CD4-positive, alpha-beta T cell treated with Interleukin-12 subunit alpha and Interleukin-12 subunit beta, for 1 hour (primary cell): ENCODE measurements around the gene IFI35.
"Not testable (repeated sequence)": the region's sequence is repeated elsewhere in the genome, so short reads cannot be mapped to it uniquely, and the experiment has no call there.

Source experiments
- DNase-seq: peaks from one replicate; pipeline ENCODE4 v3.0.0-alpha.2; 2020

The IFI35 gene

DNA sequence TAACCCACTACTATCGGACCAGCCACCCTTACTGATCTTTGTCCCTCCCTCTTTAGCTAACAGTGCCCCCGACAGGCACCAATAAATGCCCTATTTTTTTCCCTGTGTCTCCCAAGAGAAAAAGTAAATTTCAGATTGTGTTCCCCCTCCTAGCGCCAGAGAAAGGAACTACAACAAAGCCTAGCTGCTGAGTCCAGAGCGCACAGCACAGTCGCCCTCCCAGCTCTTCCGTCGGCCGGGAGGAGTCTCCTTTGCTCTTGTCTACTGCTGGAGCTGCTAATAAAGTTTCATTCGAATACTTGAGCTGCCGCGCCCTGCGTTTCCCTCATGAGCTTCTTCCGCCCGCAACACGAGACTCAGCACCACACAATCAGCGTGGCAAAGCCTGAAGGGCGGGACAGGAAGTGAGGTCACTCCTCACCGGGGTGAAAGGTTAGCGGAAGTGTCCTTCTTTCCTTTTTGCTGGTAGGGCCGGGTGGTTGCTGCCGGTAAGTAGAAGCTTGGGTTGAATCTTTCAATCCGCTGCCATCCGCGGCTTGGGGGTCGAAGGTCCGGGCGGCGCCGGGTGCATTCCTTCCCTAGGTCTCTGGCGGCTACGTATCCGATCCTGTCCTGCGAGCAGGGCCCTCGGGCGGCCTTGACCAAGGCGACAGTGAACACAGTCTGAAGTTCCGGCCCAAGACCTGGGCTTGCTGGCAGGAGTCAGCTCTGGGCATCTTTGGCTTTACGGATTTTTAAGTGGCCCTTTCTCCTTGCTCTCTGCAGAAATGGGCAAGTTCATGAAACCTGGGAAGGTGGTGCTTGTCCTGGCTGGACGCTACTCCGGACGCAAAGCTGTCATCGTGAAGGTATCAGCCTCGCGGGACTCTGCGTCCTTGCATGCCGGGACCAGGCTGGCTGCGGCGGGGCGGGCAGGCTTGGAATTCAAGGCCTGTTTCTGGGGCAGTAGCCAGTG lies 8.3 kb upstream of the IFI35 start, which contains the start of gene RPL27:
Gene RPL27 (plus strand): TSS at position 436 of the 955 bp plus-strand sequence. CDS start 332 bp downstream, at position 768.
- DNase-seq: peak; percentile 99

DNA sequence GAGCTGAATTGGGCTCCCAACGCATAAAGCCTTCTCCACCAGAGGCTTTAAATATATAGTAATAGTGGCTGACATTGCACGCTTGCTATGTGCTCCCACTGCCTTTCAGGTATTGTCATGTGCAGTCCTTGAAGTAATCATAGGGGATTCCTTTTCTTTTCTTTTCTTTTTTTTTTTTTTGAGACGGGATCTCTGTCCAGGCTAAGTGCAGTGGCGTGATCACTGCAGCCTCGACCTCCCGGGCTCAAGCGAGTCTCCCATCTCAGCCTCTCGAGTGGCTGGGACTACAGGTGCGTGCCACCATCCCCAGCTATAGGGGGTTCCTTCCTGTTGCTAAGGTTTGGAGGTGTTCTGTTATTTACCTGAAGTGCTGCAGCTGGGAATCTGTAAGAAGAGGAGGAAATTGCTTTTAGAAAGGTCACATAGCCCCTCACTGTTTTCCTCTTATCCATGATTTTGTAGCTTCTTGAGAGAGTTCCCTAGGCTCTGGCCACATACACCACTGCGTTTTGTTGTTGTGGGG lies 7.5 kb upstream of the IFI35 start:
- DNase-seq: no peak

DNA sequence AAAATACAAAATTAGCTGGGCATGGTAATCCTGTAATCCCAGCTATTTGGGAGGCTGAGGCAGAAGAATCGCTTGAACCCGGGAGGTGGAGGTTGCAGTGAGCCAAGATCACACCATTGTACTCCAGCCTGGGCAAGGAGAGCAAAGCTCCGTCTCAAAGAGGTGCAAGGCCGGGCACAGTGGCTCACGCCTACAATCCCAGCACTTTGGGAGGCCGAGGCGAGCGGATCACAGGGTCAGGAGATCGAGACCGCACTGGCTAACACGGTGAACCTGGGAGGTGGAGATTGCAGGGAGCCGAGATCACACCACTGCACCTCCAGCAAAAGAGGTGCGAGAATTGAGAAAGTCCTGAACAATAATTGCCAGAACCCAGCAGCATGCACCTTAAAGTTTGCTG lies 5.7 kb upstream of the IFI35 start:
- DNase-seq: not testable (repeated sequence)

DNA sequence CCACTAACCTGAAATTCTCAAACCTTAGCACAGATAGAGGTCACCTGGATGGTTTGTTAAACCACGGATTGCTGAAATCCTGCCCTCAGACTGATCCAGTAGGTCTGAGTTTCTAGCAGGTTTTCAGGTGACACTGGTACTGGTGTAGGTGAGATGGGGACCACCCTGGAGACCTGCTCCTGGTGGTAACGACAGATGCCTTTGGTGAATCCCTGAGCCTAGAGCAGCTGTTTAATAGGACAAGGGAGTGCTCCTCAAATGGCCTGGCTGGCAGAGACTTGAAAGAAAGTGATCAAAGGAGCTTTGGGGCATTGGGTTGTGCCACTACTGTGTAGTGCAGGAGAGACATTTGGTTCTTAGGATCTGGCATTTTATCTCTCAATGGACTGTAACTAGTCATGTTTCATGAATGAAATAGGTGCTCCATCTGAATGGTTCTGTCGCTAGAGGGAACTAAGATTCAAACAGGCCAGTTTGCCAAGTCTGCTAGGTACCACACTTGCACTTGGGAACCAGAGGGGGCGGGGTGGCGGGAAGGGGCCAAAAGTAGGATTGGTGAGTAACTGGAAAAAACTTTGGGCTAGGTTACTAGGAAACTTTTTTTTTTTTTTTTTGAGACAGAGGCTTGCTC lies 2.9 kb upstream of the IFI35 start:
- DNase-seq: no peak

DNA sequence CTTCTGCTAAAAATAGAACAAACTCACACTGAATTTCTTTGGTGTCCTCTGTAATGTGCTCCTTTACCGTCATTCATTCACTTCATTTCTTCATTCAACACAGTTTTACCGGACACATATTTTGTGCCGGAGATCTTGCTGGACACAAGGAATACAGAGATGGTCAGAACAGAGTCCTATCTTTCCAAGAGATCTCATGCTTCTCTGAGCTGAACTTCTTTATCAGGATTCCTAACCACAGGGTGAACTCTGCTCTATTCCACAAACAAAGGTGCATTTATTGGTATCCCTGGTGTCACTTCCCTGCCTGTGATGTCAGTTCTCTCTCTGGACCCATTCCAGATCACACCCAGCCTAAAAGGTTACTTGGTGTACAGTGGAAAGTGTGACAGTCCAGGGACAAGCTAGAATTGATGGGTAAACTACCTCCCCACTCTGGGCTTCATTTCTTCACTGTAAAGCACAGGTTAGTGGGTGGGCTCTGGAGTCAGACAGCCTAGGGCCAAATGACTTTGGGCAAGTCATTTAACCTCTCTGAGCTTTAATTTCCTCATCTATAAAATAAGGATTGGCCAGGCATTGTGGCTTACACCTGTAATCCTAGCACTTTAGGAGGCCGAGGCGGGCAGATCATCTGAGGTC lies 4.2 kb downstream of the IFI35 start:
- no peak for DNase-seq

DNA sequence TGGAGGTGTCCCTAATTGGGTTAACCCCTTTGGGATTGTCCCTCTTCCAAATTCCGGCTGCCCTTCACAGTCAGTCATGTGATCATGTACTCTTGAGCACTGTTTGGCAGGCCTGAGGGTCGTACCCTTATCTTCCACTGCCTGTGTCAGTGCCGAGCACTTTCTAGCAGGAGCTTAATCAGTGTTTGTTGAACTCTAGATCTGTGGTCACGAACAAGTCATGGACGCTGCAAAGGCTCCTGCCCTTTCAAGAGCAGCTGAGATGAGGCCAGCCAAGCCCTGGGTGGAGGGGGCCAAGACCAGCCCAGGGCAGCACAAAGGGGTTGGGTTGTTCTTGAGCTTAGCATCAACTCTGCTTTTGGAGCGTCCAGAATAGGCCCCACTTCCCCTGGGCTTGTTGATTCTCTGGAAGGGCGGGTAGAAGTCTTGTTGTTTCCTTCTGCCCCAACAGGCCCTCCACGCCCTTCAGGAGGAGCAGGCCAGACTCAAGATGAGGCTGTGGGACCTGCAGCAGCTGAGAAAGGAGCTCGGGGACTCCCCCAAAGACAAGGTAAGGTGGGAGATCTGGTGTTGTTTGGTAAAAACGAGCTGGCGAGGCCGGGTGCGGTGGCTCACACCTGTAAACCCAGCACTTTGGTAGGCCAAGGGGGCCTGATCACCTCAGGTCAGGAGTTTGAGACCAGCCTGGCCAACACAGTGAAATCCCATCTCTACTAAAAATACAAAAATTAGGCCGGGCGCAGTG lies 5.3 kb downstream of the IFI35 start:
- DNase-seq: no peak

DNA sequence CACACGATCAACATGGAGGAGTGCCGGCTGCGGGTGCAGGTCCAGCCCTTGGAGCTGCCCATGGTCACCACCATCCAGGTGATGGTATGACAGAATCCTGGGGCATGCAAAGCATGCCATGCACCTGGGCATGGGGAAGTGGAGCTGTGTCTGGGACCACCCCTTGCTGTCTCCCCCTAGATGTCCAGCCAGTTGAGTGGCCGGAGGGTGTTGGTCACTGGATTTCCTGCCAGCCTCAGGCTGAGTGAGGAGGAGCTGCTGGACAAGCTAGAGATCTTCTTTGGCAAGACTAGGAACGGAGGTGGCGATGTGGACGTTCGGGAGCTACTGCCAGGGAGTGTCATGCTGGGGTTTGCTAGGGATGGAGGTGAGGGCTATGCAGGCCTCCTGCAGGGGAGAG lies 6.7 kb downstream of the IFI35 start:
- no peak for DNase-seq

DNA sequence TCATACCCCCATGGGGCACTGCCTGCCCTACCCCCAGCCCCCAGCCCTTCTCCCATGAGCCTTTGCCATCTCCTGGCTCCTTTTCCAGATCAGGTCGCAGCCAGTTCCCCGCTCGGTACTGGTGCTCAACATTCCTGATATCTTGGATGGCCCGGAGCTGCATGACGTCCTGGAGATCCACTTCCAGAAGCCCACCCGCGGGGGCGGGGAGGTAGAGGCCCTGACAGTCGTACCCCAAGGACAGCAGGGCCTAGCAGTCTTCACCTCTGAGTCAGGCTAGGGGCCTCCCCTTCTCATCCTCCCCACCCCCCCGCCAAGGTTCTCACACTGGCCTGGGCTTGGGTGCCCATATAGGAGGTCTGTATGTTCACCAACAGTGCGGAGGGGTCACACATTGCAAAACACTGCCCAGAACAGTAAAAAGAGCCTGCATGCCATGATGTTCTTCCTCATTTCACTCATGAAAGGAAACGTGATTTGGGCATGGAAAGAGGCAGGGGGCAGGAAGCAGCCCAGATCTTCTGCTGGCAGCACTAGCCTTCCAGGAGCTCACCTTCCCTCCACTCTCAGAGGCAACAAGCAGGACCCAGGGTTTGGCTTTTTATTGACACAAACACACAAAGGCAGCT lies 7.5 kb downstream of the IFI35 start:
- DNase-seq: no peak

DNA sequence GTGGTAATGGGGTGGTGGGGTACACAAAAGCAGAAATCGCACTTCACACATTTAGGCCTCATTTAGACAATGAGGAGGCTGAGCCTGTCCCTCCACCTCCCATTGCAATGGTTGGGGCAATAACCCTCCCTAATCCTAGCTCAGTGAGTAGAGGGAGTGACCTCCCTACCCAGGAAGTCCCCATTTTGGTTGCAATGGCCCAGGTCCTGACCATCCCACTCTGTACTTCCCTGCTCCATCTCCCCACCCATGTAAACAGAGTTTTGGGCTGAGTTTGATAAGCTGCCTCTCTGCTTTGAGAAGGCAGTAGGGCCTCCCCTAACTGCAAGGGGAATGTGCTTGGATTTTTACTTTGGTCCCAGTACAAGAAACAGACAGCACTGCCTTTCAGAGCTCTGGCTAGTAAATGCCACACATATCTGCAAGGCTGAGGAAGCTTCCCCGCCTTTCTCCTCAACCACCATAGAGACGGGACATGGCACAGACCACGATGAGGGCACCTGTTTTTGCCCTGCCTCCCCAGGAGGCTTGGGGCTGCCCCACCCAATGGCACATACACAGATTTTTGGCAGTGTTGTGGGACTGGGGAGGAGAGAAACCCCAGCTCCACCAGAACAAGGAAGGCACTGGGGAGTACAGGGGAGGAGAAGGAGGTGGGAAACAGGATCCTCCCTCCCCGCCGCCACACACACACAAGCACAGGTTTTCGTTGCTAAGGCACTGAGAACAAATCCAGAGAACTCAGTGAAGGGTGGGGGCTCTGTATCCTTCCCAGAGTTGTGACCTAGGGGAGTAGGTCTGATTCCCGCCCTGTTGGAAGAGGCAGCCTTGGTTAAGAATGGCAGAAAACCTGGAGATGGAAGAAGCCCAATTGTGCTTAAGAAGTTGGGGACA lies 8.3 kb downstream of the IFI35 start:
- no peak for DNase-seq

DNA sequence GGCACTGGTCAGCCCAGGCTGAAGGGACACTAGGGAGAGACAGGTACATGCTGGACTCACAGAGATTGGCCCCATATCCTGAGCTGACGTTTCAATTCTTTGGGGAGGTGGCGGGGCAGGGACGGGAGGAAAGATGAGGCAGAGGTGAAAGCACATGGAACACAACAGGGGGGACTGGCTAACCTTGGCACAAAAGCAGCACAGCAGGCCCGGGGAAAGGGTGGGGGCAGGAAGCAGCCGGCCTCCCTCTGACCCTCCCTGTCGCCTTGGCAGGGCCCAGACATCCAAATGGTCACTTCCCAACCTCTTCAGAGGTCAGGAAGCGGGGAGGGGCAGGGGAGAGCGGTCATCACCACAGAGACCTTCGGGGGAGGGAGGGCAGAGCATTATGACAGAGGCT lies 9.0 kb downstream of the IFI35 start:
- no peak for DNase-seq

DNA sequence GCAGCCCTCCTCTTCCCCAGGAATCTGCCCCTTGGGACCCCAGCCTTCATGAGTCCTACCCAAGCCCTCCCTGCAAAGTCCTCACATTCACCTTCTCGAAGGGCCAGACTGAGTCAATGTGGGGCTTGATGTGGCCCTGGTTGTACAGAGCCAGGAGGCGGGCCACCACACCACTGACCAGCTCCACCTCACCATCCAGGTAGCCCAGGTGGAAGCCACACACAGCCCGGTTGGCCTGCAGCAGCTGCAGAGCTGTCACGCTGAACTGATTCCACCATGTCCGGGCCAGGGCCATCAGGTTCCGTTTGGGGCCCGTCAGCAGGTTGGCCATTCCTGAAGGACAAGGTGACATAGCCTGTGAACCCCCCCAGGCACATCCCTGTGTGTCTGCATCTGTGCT lies 9.6 kb downstream of the IFI35 start:
- DNase-seq: no peak

DNA sequence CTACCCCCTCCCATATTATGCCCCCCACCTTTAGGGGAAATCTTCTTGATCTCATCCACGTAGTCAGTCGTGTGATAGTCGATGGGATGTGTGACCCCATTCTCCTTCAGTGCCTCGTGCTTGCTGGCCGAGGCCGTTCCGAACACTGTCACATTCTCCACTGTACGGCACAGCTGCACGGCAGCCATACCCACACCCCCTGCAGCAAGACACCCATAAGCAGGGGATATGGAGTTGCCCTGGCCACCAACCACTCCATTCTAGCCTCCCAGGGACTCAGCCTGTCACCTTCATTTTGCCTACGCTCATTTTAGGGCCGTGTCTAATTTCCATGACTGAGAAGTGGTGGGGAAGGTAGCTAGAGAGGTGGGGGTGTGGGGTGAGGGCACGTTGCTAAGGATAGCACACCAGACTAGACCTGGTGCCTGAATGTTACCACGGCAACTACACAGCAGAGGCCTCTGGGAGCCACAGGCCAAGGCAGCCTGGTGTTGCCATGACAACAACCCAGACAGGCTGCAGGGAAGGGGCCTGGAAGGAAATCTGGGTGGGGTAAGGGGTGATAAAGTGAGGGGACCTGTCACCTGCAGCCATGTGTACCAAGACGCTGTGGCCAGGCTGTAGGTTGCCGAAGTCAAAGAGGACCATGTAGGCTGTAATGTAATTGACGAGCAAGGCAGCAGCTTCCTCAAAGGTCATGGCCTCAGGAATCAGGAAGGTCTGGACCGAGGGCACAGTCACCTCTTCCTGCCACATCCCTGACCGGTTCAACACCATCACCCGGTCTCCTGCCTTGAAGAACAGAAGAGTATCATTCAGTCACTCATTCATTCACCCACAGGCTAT lies 11.6 kb downstream of the IFI35 start:
- DNase-seq: peak; percentile 61

DNA sequence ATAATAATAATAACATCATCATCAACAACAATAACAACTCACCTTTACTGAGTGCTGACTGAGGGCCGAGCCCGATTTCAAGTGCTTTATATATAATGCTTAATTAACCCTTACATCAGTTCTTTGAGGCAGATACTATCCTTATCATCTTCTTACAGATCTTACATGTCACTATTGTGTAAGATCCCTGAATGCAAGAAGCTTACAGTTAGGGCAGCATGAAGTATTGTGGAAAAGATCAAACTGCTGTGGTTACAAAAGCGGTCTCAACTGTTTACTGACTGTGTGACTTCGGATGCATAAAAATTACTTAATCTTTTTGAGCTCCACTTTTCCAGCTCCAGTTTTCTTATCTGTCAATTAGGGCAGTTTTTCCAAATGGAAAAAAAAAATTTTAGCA lies 12.3 kb downstream of the IFI35 start:
- no peak for DNase-seq

DNA sequence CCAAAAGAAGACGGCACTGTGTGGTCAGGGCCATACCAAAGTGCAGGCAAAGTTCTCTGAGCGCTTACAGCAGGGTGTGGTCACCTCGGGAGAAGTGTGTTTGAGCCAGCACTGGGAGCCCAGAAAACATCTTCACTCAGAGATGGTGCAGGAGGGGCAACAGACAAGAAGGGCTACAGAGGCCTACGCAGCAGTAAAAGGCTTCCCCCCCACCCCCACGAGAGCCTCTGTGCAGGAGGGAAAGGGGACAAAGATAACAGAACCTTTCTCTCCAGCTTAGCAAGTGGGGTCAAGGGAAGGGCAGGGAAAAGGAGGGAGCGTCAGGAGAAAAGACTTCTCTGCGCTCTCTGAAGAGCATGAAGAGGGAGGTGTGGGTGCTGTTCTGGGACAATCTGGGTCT lies 12.8 kb downstream of the IFI35 start:
- DNase-seq: no peak

DNA sequence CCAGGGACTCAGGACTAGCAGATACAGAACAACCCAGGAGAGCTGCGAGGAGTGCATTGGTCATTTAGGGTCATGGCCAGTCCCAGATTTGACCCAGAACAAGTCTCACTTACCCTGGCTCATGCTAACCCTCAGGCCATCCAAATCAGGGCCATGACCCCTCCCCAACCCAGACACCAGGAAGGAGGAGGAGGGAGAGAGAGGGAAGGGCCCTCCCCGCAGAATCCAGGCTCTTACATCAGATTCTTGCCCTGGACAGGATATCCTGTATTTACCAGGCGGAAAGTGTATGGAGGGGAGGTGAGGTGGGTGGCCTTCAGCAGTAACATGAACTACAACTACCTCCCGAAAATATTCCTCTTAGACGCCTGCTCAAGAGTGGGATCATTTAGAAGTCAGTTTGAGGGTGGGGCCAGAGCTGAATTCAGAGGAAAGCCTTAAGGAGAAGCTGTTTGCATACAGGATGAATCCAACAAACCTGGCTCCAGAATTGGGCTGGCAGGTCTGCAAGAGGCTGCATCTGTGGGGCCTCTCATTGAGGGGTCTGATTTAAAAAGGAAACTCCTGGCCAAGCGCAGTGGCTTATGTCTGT lies 13.5 kb downstream of the IFI35 start:
- DNase-seq: no peak

DNA sequence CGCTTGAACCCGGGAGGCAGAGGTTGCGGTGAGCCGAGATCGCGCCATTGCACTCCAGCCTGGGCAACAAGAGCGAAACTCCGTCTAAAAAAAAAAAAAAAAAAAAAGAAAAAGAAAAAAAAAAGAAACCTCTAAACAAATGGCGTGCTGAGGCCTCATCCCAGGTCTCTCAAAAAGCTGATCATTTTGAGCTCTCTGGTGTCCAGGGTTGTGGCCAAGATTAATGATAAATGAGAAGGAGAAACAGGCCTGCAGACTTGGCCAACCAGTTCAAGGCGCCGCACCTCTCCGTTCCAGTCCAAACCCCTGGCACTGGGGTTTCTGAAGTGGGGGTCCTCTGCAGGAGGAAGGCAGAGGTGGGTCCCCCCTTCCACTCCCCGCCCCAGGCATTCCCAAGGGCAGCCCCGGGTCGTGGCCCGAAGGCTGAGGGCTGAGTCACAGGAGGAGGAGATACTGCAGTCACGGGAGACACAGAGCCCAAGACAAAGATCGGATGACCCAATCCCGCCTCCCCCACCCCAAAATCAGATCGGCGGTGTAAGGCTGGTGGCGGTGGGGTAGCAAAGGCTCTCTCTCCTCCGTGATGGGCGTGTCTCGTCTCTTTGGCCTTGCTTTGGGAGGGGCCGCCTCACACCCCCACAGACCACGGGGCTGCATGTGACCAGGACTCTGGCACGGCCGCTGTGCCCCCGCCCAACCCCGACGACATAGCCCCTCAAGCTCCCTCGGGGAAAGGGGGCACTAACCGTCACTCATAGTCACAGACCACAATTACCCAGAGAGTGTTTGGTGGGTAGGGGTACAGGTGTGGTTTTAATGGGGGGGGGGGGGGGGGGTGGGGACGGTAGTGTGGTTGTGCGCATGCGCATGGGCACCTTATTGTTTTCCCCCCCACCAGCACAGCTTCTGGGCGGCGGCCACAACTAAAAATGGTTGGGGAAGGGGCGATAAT lies 14.5 kb downstream of the IFI35 start:
- DNase-seq: peak; percentile 42

DNA sequence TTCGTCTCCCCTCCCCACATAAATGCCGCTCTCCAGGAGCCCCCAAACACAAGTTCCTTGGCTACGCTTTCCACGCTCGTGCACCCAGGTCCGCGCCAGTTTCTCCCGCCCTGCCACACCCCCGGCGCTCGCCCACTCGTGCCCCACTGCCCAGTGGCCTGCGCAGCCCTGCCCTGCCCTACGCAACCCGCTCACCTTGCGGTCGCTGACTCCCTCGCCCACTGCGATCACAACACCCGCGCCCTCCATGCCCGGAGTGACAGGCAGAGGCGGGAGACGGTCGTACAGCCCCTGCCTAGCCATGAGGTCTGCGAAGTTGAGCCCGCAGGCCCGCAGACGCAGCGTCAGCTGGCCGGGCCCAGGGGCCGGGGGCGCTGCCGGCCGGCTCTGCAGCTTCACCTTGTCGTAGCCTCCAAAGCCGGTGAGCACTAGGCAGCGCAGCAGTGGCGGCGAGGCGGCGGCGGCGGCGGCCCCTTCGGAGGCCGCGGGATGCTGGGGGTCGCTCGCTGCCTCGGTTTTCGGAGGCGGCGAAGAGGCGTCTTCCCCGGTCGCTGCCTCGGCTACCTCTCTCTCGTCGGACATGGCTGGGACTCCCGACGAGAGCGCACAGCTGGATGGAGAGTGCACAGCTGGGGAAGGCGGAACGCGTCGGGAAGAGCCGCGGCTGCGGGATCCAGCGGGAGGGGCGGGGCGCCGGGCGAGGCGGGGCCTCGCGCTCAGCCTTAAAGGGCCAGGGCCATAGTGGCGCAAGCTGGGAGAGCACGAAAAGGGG lies 15.3 kb downstream of the IFI35 start, which contains the start of gene VAT1:
Gene VAT1 (minus strand): TSS at position 645 of the 772 bp plus-strand sequence. CDS start 63 bp downstream, at position 582.
- DNase-seq: peak; percentile 68
